Common myeloid progenitor, CD34-positive (primary cell): ENCODE results near the gene TPM3. TPM values are rescaled to one million over a fixed set of nuclear protein-coding genes. Genes with fewer than 3 reads are reported as not detected.
"Not testable (repeated sequence)": the region's sequence is repeated elsewhere in the genome, so short reads cannot be mapped to it uniquely, and the experiment has no call there.

Experiments used
- CTCF ChIA-PET: fragments of 350-600 bp; sonication (Branson Sonifier 250); formaldehyde crosslinking; loops from one replicate; lab custom pipeline; 2021; ENCODE audit warnings: antibody characterized with exemption; lab: Charles Lee
- POLR2A ChIA-PET: fragments of 350-600 bp; sonication (Branson Sonifier 250); formaldehyde crosslinking; loops from one replicate; lab custom pipeline; 2021; ENCODE audit warnings: antibody characterized with exemption; lab: Charles Lee
- DNase-seq, 3 donors: peaks; one replicate each; pipeline versions ENCODE4 v3.0.0 to v3.0.0-alpha.2; 2013
- H3K27ac ChIP-seq, 2 experiments: 1 replicate in 1 of 2; 2 replicates in 1 of 2; pipeline ENCODE4 v1.7.0; 2013; ENCODE audit warnings: inconsistent platforms in 2 of 2, low read length in 2 of 2, mild to moderate bottlenecking in 2 of 2, low read depth in 1 of 2, moderate library complexity in 1 of 2; ENCODE audit not compliant: severe bottlenecking in 2 of 2, insufficient read depth in 1 of 2, poor library complexity in 1 of 2
- H3K27me3 ChIP-seq, 5 experiments: replicated peaks in 2 of 5; 1 replicate in 3 of 5; 2 replicates in 2 of 5; pipeline versions ENCODE4 v1.6.1 to v1.7.0; 2013; ENCODE audit warnings: low read length in 4 of 5, mild to moderate bottlenecking in 2 of 5, moderate library complexity in 2 of 5, inconsistent platforms in 1 of 5; ENCODE audit not compliant: insufficient read depth in 5 of 5, control insufficient read depth in 4 of 5
- H3K36me3 ChIP-seq, 4 experiments: 1 replicate in 2 of 4; 2 replicates in 2 of 4; pipeline versions ENCODE4 v1.6.1 to v1.7.0; 2013; ENCODE audit warnings: low read length in 3 of 4, control low read depth in 1 of 4, mild to moderate bottlenecking in 1 of 4; ENCODE audit not compliant: control insufficient read depth in 4 of 4, insufficient read depth in 4 of 4
- H3K4me1 ChIP-seq, 4 experiments: 1 replicate in 3 of 4; 2 replicates in 1 of 4; pipeline versions ENCODE4 v1.6.1 to v1.7.1; 2013; ENCODE audit warnings: low read length in 3 of 4, mild to moderate bottlenecking in 3 of 4, control low read depth in 1 of 4, inconsistent platforms in 1 of 4, moderate library complexity in 1 of 4; ENCODE audit not compliant: control insufficient read depth in 4 of 4, insufficient read depth in 4 of 4; ENCODE audit errors: control extremely low read depth in 1 of 4
- H3K4me3 ChIP-seq, 7 experiments: 1 replicate in 4 of 7; 2 replicates in 3 of 7; pipeline versions ENCODE4 v1.5.1 to v1.7.0; 2013; ENCODE audit warnings: mild to moderate bottlenecking in 7 of 7, low read length in 6 of 7, moderate library complexity in 6 of 7, inconsistent platforms in 2 of 7, low read depth in 2 of 7, control low read depth in 1 of 7; ENCODE audit not compliant: insufficient read depth in 4 of 7, control insufficient read depth in 1 of 7; ENCODE audit errors: extremely low read depth in 1 of 7
- H3K9me3 ChIP-seq, 5 experiments: 1 replicate in 4 of 5; 2 replicates in 1 of 5; pipeline versions ENCODE4 v1.6.1 to v1.7.1; 2013; ENCODE audit warnings: low read length in 4 of 5, mild to moderate bottlenecking in 2 of 5, inconsistent platforms in 1 of 5, low read depth in 1 of 5, moderate library complexity in 1 of 5; ENCODE audit not compliant: control insufficient read depth in 4 of 5, insufficient read depth in 2 of 5; ENCODE audit errors: control extremely low read depth in 1 of 5
- WGBS: methylation state at CpG from one replicate; pipeline ENCODE4 v1.1.5; 2013; ENCODE audit not compliant: insufficient coverage; 5-methylcytosine and 5-hydroxymethylcytosine counted together
- polyA plus RNA-seq: library from polyadenylated mRNA; unstranded; fragments of 120-200 nt; gene quantifications from one replicate; pipeline ENCODE4 v1.2.1, GENCODE V29; 2013

TPM3 gene
- polyA plus RNA-seq, result 635 TPM

- Histone ChIP-seq H3K27ac (no peak within 1 kb of the TSS), H3K27me3 (no peaks in the 10 kb centered on the region), H3K9me3 (no peaks in the 10 kb centered on the region), H3K4me1 (peaks cover 0 to 21% (median 15%) of the 10 kb centered on the region in 4 experiments), H3K4me3 (no peak within 1 kb of the TSS), H3K36me3 (no peaks in the 10 kb centered on the region)
- CTCF ChIA-PET, result interaction anchor here (0.8 to 1.5 kb wide), 3 partner anchors 19 to 143 kb away, joined by 3 to 5 read pairs (median 3); no protein-coding TSS in a partner anchor
- no CpG with 5 or more reads among the region's 1 CpG for WGBS
- DNase-seq, result peak in 2 of 3 donors; percentile 56 to 64
- POLR2A ChIA-PET, result interaction anchor here (2.1 kb wide), 1 partner anchor 9 kb away, joined by 6 read pairs; no protein-coding TSS in a partner anchor
Observed at GRCh38 chr1:154191990-154192461, at the start of gene TPM3. TPM3 (minus strand) TSS chr1:154192100; CDS start chr1:154192018, 82 bp downstream.

GRCh38 chr1:154240294-154240833 lies 48.5 kb upstream of the TPM3 start:
- Histone ChIP-seq H3K9me3 (no peaks in the 10 kb centered on the region), H3K27ac (no peak overlapping the region), H3K4me3 (no peak overlapping the region), H3K27me3 (no peaks in the 10 kb centered on the region), H3K4me1 (no peaks in the 10 kb centered on the region), H3K36me3 (peaks cover 18 to 94% (median 71%) of the 10 kb centered on the region in 4 experiments)
- ChIA-PET POLR2A (interaction anchor here (0.6 kb wide), 1 partner anchor 81 kb away, joined by 3 read pairs; the partner anchor contains the start of gene AQP10), CTCF (interaction anchor here (1.0 kb wide), 2 partner anchors 41 to 50 kb away, joined by 3 to 4 read pairs; no protein-coding TSS in a partner anchor)
- DNase-seq, result no peak
- 83% methylated on average over 1 of the region's 3 CpGs for WGBS

GRCh38 chr1:154239491-154239890 lies 47.6 kb upstream of the TPM3 start:
- ChIA-PET CTCF (interaction anchor here (1.1 kb wide), 1 partner anchor 40 kb away, joined by 3 read pairs; no protein-coding TSS in a partner anchor), POLR2A (no interaction called here)
- Histone ChIP-seq H3K9me3 (no peaks in the 10 kb centered on the region), H3K27me3 (no peaks in the 10 kb centered on the region), H3K4me3 (no peak overlapping the region), H3K27ac (no peak overlapping the region), H3K4me1 (no peaks in the 10 kb centered on the region), H3K36me3 (peaks cover 21 to 94% (median 72%) of the 10 kb centered on the region in 4 experiments)
- WGBS, result 100% methylated on average over 2 of the region's 3 CpGs
- no peak for DNase-seq

GRCh38 chr1:154237880-154238506 lies 46.1 kb upstream of the TPM3 start:
- Histone ChIP-seq H3K27me3 (no peaks in the 10 kb centered on the region), H3K4me1 (no peaks in the 10 kb centered on the region), H3K27ac (no peak overlapping the region), H3K9me3 (no peaks in the 10 kb centered on the region), H3K4me3 (no peak overlapping the region), H3K36me3 (peaks cover 19 to 92% (median 68%) of the 10 kb centered on the region in 4 experiments)
- WGBS, result 100% methylated on average over 2 of the region's 6 CpGs
- POLR2A ChIA-PET, result no interaction called here
- CTCF ChIA-PET, result interaction anchor here (1.1 kb wide), 2 partner anchors 8 to 39 kb away, joined by 3 read pairs; no protein-coding TSS in a partner anchor
- DNase-seq, result no peak

GRCh38 chr1:154237435-154237834 lies 45.5 kb upstream of the TPM3 start:
- Histone ChIP-seq H3K36me3 (peaks cover 21 to 91% (median 65%) of the 10 kb centered on the region in 4 experiments), H3K4me3 (no peak overlapping the region), H3K9me3 (no peaks in the 10 kb centered on the region), H3K27me3 (no peaks in the 10 kb centered on the region), H3K4me1 (no peaks in the 10 kb centered on the region), H3K27ac (no peak overlapping the region)
- ChIA-PET CTCF (no interaction called here), POLR2A (no interaction called here)
- WGBS, result no CpG with 5 or more reads among the region's 2 CpGs
- no peak for DNase-seq

- POLR2A ChIA-PET, result no interaction called here
- Histone ChIP-seq H3K27ac (no peak overlapping the region), H3K9me3 (no peaks in the 10 kb centered on the region), H3K4me1 (no peaks in the 10 kb centered on the region), H3K4me3 (no peak overlapping the region), H3K27me3 (no peaks in the 10 kb centered on the region), H3K36me3 (peaks cover 18 to 90% (median 62%) of the 10 kb centered on the region in 4 experiments)
- no peak for DNase-seq
- CTCF ChIA-PET, result no interaction called here
- 100% methylated on average over 3 of the region's 4 CpGs for WGBS
Observed at GRCh38 chr1:154236855-154237254, 45.0 kb upstream of the TPM3 start.

- not testable (repeated sequence) for DNase-seq, H3K4me3 ChIP-seq, H3K4me1 ChIP-seq, H3K9me3 ChIP-seq, H3K27me3 ChIP-seq, H3K27ac ChIP-seq
- CTCF ChIA-PET, result interaction anchor here (1.3 to 1.6 kb wide), 2 partner anchors 11 to 16 kb away, joined by 3 to 4 read pairs; no protein-coding TSS in a partner anchor
- peaks cover 17 to 94% (median 71%) of the 10 kb centered on the region in 4 experiments for H3K36me3 ChIP-seq
- 98% methylated on average over 10 of the region's 12 CpGs for WGBS
- POLR2A ChIA-PET, result interaction anchor here (0.7 kb wide), 1 partner anchor 55 kb away, joined by 4 read pairs; no protein-coding TSS in a partner anchor
Observed at GRCh38 chr1:154233127-154233526, 41.2 kb upstream of the TPM3 start.
